Stimulated activated CD4-positive, alpha-beta T cell treated with anti-CD3 and anti-CD28 coated beads, Interleukin-2, amount 100 ng/mL, for 24 hours (primary cell): ENCODE data around the gene PDK2.

ENCODE experiments used
- DNase-seq, 2 donors: peaks; one replicate each; pipeline ENCODE4 v3.0.0-alpha.2; 2020

Gene PDK2

GRCh38 chr17:50102164-50102991 lies 7.2 kb downstream of the PDK2 start:
- no peak for DNase-seq

DNA sequence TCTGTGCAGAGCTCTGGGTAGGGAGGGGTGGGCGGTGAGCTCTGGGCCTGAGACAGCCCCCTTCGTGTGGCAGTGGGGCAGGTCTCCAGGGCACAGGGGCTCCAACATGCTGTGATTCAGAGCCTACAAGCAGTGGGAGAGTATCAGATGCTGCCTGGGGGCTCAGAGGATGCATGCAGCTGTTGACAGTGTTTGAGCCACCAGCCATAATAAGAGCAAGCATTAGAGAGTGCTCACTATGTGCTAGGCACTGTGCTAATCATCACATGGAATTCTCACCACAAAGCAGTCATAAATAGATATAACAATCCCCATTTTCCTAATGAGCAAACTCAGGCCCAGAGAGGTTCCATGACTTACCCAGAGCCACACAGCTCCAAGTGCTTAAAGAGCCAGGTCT lies 8.1 kb downstream of the PDK2 start:
- no peak for DNase-seq

- no peak for DNase-seq
Measured at GRCh38 chr17:50103941-50104340, 8.8 kb downstream of the PDK2 start.

GRCh38 chr17:50105811-50106210 lies 10.7 kb downstream of the PDK2 start:
- no peak for DNase-seq

- DNase-seq, result no peak
Measured at GRCh38 chr17:50106393-50107131, 11.4 kb downstream of the PDK2 start.

DNA sequence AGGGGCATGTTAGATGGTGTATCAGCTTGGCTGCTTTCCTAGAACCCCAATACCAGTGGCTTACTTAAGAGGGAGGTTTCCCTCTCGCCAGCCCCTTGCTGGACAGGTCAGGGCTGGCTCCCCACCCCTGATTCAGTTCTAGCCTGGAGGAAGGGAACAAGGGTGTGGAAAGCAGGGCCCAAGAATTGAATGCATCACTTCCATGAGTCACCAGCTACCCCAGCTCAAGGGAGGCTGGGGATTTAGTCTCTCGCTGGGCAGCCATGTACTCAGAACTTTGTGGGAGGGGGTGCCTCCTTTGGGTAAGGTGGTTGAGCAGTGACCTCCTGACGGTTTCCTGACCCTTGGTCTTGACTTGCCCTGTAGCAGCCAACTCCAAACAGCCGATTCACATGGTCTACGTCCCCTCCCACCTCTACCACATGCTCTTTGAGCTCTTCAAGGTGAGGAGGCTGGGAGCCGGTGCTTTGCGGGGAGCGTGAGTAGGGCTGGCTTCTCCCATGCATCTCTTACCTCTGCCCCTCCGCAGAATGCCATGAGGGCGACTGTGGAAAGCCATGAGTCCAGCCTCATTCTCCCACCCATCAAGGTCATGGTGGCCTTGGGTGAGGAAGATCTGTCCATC lies 12.8 kb downstream of the PDK2 start:
- no peak for DNase-seq

DNA sequence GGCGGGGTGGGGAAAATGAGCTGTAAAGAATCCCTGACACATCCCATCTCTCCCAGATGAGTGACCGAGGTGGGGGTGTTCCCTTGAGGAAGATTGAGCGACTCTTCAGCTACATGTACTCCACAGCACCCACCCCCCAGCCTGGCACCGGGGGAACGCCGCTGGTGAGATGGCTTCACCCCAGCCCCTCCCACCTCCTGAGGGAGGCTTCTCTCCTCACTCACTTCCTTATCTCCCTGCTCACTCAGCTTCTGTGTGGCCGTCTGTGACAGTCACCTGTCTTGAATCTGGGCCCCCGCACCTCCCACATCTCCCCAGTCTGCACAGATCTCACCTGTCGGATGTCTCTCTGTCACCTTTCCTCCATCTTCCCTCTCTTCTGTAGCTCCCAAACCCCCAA lies 13.4 kb downstream of the PDK2 start:
- no peak for DNase-seq

DNA sequence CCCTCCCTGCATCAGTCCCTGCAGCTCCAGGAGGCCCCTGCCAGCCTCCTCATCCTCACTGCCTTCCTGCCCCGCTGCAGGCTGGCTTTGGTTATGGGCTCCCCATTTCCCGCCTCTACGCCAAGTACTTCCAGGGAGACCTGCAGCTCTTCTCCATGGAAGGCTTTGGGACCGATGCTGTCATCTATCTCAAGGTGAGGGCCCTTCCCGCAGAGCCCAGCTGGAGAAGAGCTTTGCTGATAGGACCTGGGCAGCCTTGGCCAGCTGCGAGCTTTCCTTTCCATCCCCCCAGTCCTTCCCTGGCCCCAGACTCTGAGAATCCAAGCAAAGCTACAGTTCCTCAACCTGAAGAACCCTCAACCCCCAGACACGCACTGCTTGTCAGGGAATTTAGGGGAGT lies 14.1 kb downstream of the PDK2 start:
- DNase-seq, result no peak

GRCh38 chr17:50109785-50110184 lies 14.6 kb downstream of the PDK2 start:
- no peak for DNase-seq

DNA sequence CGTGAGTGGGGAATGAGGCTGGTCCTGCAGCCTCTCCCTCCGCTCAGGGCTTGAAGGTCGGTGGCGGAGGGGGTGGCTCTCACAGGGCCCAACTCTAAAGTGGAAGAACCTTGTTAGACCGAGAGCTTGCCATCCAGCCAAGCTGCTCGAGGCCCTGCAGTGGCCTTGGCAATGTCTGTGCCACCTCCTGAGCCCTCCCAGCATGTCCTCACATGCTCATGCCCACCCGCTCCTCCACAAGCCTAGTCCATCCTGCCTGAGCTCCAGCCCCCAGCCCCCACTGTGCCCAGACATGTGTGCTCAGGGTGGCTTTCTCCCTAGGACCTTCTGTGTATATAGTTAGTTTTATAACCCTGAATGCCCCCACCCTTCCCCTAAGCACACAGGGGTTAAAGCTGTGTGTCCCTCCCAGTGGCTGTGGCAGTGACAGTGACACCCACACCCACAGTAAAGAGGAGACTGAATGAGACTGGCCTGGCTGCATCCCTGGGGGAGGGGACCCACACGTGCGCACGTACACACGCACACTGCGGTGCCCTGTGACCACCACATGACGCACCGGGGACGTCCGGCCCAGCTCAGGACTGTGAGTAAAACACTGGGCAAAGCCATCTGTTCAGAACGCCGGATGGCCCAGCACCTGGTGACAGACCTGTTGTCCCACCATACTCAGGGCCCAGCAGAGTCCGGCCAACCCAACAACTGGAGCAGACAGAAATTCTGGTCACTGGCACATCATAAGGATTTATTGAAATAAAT lies 15.6 kb downstream of the PDK2 start:
- DNase-seq, result no peak

GRCh38 chr17:50111673-50112655 lies 16.8 kb downstream of the PDK2 start:
- no peak for DNase-seq

DNA sequence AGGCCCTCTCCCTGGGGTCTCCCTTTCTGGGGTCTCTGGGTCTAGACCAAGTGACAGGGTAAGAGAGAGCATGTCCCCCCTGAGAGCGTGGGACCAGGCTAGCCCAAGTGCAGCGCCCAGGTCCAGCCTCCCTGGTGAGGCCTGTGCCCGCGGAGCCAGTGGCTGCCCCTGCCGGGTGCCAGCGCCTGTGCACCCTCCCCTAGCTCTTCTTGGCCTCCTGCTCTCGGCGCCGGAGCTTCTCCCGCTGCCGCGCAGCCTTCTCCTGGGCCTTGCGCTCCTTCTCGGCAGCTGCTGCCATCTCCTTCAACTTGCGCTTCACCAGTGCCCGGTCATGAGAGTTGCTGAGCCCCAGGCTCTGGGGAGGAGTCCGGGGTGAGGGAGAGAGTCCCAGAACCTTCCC lies 17.5 kb downstream of the PDK2 start:
- no peak for DNase-seq

GRCh38 chr17:50113624-50114320 lies 18.6 kb downstream of the PDK2 start:
- DNase-seq, result no peak

DNA sequence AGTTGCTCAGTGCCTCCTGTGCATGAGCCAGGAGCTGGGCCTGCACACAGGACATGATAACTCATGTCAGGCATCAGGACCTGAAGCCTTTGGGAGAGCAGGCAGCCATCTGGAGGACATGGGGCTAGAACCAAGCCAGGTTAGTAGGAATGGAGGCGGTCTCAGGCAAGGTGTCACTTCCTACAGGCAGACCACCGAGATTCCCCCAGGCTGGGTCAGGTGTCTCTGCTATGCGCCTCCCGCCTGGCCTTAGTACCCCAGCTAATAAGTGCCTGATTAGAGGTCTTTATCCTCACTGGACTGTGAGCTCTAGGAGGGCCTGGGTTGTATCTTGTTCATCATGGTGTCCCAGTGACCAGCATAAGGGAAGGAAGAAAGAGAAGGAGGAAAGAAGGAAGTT lies 19.2 kb downstream of the PDK2 start:
- no peak for DNase-seq

DNA sequence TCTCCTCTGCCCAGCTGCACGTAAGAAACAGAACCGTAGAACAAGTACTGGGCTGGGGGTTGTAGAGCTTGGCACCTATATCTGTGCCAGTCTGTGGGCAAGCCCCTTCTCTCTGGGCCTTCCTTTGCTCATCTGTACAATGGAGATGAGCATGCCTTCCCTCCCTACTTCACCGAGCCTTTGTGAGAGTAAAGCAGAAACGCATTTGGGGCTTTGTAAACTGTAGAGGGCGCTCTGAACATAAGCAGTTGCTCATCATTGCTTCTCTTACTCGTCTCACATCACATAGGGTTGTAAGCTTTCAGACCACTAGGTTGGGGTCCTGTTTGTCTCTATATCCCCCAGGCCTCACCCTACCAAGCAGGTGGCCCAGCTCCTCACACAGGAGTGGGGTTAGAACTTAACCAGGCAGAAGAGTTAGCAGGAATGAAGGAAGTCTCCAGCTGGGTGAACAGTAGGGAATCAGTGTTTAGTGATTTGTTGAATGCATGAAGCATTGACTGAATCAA lies 19.8 kb downstream of the PDK2 start:
- peak in 1 of 2 donors; percentile 26 for DNase-seq

DNA sequence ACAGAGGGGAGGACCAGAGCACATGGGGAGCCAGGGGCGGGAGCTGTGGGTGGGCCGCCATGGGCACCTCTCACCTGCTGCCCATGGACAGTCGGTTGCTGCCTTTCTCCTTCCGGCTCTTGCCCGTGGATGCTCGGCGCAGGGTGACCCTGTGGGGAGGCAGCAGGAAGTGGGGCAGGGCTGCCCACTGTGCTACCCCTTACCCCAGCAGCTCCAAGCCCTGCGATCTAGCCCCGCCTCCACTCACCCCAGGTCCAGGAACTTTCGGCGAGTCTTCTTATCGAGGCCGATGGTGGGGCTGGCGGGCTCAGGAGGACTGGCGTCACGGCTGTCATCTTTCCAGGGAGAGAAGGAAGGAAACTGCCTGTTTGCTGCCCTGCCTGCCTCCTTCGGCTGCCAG lies 20.6 kb downstream of the PDK2 start:
- no peak for DNase-seq

- DNase-seq, result peak; percentile 62 to 73
Measured at GRCh38 chr17:50117202-50118051, 22.3 kb downstream of the PDK2 start.

DNA sequence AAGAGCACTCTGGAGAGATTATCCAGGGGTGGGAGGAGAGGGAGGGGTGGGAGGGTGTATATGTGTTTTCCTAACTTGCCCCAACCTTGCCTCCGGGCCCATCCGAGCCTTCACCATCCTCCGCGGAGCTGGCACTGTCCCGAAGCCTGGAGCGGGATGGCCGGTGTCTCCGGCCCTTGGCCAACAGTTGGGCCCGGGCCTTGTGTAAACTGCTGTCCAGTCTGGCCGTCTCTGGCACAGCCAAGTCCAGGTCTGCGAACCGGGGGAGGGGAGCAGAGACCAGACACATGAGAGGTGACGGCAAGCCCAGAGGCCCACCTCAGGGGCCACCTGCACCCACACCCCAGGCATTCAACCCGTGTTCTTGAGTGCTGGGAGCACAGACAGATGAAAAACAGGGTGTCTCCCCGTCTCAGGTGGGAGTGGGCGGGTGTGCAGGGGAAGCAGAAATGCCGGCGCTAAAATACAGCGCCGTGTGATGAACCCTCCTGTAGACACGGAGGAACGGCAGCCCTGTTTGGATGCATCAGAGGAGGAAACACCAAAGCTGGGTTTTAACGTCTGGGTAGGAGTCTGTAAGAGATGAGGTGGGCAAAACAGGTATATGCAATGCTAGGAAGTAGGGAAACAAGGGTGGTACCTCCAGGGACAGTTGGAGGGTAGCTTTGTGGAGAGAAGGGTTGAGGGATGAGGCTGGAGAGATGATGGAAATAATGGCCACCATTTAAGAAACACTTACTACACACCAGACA lies 23.1 kb downstream of the PDK2 start:
- DNase-seq, result no peak

GRCh38 chr17:50118828-50119218 lies 23.7 kb downstream of the PDK2 start:
- no peak for DNase-seq
